NCI-H2196 treated with DMSO at 0.1 percent for 48 hours (cell line): ENCODE data around the gene GUCY1B1.
A peak's percentile ranks its signal among the peaks of the same experiment; 100 is the strongest.

ENCODE experiments used
- DNase-seq: peaks from one replicate; lab custom pipeline; 2025; ENCODE audit not compliant: unreplicated experiment; lab: John Stamatoyannopoulos, UW

Gene GUCY1B1

DNA sequence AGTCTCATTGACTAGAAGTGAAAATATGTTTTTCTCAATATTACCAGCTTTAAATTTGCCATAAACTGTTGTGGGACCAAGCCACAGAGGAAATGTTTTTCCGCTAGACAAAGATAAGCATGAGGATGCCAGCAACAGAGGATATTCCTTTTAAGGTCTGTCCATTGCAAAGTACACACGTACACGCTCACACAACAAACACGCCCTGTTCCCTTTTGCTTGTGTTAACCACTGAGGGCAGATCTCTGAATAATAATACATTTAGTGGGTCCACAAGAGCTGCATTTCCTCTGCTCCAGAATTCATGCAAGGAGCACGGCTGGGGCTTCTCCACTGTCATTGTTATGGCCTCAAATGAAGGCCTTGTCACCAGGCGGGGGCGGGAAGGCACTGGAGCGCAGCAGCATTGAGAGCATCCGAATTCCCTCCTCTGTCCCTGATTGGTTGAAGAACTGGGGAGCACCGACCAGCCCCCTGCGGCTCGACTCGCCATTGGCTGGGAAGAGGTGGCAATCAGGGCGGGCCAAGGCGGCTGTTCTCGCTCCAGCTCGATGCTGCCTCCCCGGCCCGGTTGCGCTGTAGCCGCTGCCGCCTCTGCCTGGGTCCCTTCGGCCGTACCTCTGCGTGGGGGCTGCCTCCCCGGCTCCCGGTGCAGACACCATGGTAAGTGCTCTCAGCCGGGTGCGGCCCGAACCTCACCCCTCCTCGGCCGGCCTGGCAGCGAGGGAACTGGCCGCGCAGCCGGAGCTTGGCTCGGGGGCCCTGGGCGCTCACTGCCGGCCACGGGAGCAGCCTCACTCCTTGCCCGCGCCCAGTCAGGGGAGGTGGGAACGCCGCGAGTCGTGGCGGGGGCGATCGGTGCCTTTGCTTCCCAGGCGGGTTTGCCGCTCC lies at the start of gene GUCY1B1:
TSS of gene GUCY1B1 (plus strand) at position 541 of the 891 bp plus-strand sequence. CDS start at position 661, 120 bp downstream.
- peak; percentile 80 for DNase-seq

DNA sequence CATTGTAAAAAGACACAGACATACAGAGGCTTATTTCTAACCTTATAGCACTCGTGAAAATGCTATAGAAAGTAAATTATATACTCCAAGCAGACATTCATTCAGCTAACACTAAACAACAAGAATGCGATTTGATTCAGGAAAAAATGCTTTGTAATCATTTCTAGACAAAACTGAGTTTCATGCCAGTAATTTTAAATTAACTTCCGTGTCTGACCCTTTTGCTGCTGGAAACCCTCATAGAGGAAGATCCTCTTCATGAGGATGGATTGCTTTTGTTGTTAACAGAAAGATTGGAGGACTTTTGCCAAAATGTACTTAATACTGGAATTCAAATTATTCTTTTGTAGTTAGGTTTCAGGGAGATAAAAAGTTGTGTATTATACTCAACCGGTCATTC lies 48.9 kb upstream of the GUCY1B1 start:
- DNase-seq = no peak

DNA sequence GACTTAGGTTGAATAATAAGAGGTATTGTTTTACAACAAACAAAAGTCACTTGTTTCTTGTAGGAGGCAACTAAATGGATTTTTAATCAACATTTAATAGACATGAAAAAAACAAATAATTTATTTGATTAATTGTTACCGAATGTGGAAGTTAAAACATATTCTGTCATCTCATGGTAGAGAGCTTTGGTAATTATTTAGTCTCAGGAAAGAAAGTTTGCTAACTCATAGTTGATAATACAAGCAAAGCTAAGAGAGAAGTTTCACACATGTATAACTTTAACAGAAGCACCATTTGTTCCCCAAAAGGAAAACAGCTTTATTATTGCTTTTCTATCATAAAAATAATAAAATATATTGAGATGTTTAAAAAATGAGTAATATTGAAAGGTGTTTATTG lies 47.3 kb upstream of the GUCY1B1 start:
- DNase-seq = no peak

DNA sequence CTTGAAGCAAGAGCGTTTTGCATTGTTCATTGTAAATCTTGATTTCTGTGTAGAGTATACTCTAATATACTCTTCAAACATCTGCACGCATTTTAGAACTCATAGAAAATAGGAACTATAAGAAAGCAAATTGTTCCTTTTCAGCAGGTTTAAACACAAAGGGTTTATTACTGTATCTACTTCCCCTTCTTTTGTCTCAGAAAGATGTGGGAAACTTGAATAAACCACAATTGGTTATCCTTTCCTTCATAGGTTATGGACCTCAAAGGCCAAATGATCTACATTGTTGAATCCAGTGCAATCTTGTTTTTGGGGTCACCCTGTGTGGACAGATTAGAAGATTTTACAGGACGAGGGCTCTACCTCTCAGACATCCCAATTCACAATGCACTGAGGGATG lies 46.0 kb upstream of the GUCY1B1 start:
- DNase-seq = no peak

DNA sequence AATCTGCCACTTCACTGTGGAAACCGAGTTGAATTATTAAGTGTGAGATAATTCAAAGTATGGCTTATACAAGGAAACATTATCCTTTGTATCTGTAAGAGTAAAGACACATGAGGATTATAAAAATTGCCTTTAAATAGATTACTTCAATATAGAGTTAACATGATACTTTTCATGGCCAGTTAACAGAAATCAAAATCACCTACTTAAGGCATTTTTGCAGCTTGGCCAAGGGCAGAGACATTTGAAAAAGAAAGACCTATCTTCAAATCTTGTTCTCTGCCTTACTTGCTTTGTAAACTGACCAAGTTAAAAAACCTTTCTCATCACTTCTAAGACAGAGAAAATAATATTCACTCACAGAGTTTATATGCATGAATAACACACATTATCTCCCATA lies 44.9 kb upstream of the GUCY1B1 start:
- DNase-seq = no peak

DNA sequence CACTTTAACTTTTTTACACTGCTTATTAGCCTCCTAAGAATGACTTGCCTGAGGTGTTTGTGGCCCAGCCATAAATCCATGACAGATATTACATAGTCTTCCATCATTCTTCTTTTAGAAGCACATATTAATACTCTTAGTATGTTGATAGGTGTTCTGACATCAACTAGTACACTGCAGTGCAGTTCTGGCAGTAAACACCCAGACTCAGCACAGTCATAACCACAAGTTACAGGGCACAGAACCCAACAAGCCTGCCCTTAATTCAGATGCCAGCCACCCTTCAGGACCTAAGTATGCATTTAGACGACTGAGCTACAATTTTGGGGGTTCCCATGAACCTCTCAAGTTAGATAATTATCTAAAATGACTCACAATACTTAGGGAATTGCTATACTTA lies 36.5 kb upstream of the GUCY1B1 start:
- no peak for DNase-seq

DNA sequence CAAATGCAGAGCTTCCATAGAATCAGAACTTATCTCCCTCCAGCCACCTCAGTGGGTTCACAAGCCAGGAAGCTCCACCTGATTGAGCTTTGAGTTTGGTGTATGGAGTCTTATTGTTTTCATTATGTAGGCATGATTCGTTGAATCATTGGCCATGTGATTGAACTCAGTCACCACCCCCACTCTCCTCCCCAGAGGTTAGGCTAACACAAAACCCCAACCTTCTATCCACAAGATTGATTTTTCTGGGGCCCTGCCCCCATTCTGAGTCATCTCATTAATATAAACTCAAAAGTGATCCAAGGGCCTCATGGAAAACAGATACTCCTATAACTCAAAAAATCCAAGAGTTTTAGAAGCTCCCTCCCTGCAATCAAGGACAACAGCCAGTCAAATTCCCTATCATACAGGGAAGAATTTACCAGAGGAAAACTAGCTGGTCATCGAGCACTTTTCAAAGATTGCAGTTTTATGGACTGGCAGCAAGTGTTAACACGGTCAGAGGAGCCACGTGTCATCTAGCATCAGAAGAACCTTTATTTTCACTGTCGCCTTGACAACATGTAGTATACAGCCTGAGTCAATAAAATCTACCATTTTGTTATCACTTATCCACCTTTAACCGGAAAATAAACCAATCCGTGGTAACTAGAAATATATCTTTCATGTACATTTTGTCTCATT lies 35.9 kb upstream of the GUCY1B1 start:
- no peak for DNase-seq

DNA sequence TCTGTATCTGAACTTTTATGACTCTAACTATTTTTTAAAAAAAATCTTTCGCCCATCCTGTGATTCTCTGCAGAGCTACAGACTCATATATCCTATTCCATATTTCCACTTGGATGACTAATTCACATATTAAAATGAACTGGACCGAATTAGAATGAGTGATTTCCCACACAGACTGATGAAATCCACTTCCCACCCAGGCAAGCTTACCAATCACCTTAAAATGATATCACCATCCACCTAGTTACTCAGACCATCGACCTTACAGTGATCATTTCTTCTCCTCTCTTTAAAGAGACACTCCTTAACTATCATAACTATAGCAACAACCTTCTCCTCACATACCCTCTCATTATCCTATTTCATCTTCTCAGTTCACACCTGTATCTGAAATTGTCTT lies 34.1 kb upstream of the GUCY1B1 start:
- no peak for DNase-seq

DNA sequence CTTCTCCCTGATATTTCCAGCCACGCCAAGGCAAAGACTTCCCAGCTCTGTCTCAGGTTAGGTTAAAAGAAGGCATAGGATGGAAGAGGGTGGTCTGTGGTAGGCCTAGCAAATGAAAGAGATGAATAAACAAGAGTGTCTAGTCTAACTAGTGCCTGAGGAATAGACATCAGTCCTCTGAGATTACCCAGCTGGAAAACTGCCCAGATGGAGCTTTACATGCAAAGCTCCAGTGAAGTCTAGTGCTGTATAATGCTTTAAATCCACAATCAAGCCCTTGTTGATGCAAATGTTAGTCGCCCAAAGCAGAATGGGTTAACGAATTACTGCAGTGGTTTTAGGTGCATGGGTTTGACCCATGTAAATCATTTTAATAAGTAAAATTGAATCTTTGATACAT lies 24.8 kb upstream of the GUCY1B1 start:
- no peak for DNase-seq

DNA sequence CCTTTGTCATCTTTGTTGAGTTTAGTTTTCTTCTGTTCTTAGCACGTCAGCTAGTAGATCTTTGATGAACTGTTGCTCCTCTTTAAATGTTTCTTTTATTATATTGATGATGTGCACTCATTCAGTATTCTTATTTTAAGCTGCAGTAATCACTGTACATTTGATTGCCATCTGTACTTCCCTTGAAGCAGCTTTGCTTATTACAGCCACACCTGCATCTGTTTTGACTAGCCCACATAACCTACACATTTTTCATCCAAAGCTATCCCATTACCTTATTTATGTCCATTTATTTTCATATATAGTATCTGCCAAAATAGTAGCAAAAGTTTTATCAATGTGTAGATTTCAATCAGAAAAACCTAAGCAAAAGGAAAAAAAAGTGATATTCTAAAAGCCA lies 23.9 kb upstream of the GUCY1B1 start:
- no peak for DNase-seq

DNA sequence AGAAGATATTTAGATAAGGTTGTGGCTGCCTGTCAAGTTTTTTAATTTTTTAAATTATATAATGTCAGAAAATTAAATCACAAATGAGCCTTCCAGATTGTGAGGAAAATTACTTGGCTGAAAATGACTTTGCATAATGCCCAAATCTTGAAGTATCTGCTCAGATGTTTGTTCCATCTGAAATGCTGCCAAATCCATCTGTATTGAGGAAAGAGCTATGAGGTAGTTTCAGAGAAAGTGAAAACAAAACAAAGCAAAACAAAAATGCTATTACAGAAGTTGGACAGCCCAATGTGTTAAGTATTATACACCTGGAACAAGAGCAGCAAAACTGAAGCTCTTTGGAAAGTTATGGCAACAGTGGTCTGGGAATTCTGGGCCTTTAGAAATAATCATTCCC lies 23.3 kb upstream of the GUCY1B1 start:
- no peak for DNase-seq

DNA sequence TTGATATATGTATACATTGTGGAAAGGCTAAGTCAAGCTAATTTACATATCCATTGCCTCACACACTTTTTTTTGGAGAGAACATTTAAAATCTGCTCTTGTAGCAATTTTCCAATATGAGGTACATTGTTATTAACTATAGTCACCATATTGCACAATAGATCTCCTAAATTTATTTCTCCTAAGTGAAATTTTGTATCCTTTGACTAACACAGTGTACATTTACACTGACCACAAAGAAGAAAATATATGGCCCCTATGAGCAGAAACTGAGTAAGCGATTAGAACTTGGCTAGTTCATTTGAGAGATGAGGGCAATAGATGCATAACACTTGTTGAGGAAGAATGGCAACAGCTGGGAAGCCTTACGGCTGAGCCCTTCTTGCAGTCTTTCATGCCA lies 20.3 kb upstream of the GUCY1B1 start:
- no peak for DNase-seq

DNA sequence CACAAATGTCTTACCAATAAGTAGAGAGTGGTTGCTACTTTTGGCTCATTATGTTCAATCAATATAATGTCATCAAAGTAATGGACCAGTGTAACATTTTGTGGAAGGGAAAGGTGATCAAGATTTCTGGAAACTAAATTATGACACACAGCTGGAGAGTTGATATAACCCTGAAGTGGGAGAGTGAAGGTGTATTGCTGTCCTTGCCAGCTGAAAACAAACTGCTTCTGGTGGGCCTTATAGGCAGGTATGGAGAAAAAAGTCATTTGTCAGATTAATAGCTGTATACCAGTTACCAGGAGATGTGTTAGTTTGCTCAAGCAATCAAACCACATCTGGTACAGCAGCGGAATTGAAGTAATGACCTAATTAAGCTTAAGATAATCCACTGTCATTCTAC lies 17.3 kb upstream of the GUCY1B1 start:
- no peak for DNase-seq

DNA sequence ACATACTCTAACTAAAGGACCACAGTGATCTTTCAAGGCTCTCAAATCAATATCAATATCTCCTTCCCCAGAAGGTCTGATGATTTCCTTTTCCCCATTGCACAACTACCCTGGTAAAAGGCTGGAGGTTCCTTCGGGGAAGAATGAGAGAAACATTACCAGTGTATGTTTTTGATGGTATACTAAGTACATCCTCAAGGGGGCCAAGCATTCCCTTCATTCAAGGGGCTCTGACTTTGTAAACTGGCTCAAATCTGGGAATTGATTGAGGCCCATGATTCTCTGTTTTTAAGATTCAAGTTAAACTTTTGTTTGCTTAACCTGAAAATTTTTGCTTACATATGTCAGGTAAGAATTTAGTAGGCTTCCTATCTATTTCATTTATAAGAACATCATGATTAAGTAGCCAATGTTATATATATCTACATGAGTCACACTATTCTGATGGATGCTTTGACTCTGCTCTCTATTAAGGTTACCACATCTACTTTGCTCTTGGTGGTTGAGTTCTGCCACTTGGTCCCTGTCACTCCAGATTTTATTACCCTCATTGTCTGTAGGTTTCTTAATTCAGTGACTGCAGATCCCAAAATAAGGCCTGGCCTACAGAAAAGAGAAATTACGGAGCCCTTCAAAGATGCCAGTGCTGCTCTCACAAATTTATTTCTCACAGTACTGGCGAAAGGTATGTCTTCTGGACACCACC lies 16.4 kb upstream of the GUCY1B1 start:
- DNase-seq = no peak

DNA sequence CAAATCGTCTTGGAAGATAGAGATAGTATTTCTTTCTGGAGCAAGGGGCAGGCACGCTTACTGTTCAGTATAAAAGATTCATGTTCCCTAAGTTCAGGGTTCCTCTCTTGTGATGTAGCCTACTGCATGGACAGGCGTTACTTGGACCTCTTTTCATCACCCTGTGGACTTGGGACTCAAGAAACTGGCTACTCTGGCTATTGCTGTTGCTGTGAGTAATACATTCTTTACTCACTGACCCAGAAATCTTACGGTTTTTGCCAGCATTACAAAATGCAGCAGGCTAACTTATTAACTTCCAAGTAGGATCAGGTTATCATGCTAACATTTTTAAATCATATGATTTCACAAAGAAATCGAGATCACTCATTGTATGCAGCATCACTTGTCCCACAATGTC lies 12.8 kb upstream of the GUCY1B1 start:
- DNase-seq = no peak

DNA sequence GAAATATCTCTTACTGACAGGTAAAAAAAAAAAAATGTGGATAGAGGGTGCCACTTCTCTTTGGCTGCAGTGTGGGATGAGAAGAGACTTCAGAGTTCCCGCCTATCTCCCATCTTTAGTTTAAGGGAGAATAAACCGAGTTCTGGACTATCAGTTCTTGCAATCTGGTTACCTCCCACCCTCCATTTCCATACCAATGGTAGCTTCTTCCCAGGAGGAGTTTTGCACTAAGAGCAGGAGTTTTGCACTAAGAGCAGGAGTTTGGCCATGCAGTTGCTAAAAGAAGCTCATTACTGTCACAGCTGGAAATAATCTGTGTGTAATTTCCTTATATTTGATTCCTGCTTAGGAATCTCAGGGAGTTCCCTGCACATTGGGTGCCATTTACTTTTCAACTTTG lies 10.8 kb upstream of the GUCY1B1 start:
- DNase-seq = no peak

DNA sequence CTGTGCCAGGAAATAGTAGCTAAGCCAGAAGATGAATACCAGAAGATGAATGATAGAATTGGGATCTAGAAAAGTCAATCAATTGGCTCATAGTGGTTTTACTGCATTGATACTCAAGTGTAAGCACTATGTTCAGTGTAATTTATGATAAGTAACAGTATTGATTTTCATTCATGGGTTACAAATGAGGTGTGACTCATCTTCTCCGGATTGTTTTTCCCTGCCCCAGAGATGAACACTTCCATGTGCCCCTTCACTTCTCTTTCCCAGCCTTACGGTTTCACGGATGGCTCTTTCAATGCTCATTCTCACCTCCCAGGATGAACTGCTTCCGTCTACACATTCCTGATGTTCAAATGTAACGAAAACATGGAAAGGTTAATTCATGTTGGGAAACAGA lies 9.8 kb upstream of the GUCY1B1 start:
- DNase-seq = no peak

DNA sequence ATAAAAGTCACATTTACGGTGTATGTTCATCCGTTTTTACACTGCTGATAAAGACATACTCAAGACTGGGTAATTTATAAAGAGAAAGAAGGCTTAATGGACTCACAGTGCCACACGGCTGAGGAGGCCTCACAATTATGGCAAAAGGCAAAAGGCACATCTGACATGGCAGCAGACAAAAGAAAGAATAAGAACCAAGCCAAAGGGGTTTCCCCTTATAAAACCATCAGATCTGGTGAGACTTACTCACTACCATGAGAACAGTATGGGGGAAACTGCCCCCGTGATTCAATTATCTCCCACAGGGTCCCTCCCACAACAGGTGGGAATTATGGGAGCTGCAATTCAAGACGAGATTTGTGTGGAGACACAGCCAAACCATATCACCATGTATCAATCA lies 7.3 kb upstream of the GUCY1B1 start:
- no peak for DNase-seq

DNA sequence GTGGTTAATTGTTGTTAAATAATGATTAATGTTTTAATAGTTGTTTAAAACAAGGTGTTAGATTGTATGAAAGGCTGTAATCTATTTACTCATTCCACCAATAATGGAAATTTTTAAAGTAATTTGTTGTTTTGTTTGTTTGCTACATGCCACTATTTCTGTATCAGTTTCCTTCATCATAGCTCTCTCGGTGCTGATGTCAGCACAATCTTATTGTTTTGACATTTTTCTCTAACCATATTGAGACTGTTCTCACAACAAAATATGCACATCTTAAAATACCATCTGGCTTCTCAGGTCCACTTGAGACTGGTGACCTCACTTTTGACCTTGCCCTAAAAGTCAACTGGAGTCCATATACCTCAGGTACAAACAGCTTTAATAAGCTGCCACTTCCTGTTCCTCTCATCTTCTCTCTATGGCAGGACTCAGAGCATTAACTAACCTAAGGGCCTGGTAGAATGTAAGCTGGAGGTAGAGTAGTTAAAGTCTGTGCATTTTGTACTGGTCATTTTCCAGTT lies 1.0 kb upstream of the GUCY1B1 start:
- no peak for DNase-seq

DNA sequence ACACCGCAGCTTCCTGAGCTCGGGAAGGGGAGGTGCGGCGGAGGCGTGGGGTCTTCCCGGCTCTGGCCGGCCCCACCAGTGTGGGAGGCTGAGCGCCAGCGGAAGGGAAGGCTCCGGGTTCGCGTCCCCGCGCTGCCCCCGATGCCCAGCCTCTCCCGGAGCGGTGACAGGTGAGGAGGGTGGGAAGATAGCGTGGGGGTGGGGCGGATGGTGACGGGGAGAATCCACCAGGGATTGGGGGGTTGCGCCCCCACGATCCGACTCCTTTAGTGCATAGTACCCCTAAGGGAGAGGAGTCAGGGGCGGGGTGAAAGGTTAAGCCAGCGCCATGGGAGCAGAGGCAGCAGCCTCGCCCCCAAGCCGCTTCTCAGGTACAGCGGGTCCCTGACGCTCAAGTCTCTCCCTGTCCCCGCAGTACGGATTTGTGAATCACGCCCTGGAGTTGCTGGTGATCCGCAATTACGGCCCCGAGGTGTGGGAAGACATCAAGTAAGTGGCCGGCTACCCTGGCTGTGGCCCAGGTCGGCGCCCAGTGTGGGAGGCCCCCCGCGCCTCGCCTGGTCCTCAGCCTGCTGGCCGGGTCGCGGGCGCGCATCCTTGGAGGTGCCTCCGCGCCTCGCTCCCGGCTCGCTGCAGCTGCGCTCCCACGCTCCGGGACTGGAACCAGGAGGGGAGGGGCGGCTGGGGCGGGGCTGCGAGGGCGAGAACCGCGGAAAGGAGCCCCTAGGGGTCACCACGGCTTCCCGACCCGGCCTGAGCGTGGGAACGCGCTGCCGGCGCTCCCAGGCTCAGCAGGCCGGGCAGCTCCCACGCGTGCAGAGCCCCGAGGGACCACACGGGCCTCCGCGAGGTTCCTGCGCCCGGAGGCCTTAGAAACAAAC lies 791 bp downstream of the GUCY1B1 start:
- DNase-seq = peak; percentile 2

DNA sequence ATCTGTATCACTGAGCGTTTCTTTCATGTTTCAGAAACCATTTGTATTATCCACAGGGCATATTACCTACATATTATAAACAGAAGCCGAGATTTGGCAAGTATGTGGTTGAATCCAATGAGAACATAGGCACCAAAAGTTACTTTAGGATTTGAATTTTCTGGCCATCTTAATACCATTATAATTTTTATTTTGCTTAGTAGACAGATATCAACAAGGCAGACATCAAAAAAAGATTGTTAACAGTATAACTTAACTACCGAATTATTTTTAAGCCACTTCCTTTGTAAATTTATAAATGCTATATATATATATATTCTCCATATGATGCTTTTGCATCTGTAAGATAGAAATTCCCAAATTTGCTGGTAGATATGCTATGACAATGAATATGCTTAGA lies 2.2 kb downstream of the GUCY1B1 start:
- no peak for DNase-seq
